ENCODE results near the gene SNX17. TPM values are rescaled to one million over a fixed set of nuclear protein-coding genes. Genes with fewer than 3 reads are reported as not detected.

The SNX17 gene
- total RNA-seq, 1 experiment from 2014 or later = 60.6 TPM

- Histone ChIP-seq H3K4me2 (no peak overlapping the region), H3K9me3 (ENCODE audit: insufficient read depth, low read depth) (no peaks in the 10 kb centered on the region), H3K79me2 (ENCODE audit: low read depth) (no peaks in the 10 kb centered on the region), H3F3A (ENCODE audit: insufficient read depth, low read depth) (peaks cover 34% of the 10 kb centered on the region), H3K4me1 (replicated peaks; ENCODE audit: insufficient read depth) (peaks cover 13% of the 10 kb centered on the region), H4K20me1 (ENCODE audit: insufficient read depth) (no peaks in the 10 kb centered on the region), H3K4me3 (no peak overlapping the region), H3K27ac (no peak overlapping the region), H3K27me3 (ENCODE audit: insufficient read depth, low read depth) (no peaks in the 10 kb centered on the region), H3K9me2 (ENCODE audit: insufficient read depth) (no peaks in the 10 kb centered on the region), H3K36me3 (ENCODE audit: low read depth) (no peaks in the 10 kb centered on the region), H2AFZ (no peak overlapping the region)
- ChIA-PET POLR2A (ENCODE audit: unreplicated experiment) (no interaction called here), CTCF (no interaction called here)
- no peak for TF ChIP-seq EZH2 (IDR thresholded peaks at IDR 0.05; ENCODE audit: low read depth)
- TF ChIP-seq CTCF (conservative IDR thresholded peaks at IDR 0.05) = no peak
- intact Hi-C loops (cut with micrococcal nuclease; ENCODE audit: unreplicated experiment) = no loop called here
- BruUV-seq (replicated peaks) = no TSS peak
- DNase-seq = no peak
Measured at GRCh38 chr2:27416151-27416550, 45.7 kb downstream of the SNX17 start.

GRCh38 chr2:27420996-27421395 lies 50.6 kb downstream of the SNX17 start:
- Histone ChIP-seq H3K9me2 (ENCODE audit: insufficient read depth) (no peaks in the 10 kb centered on the region), H3K4me3 (no peak overlapping the region), H3K4me1 (replicated peaks; ENCODE audit: insufficient read depth) (peaks cover 15% of the 10 kb centered on the region), H3K79me2 (ENCODE audit: low read depth) (no peaks in the 10 kb centered on the region), H3K4me2 (peak overlapping the region; percentile 12), H3K27me3 (ENCODE audit: insufficient read depth, low read depth) (no peaks in the 10 kb centered on the region), H3K27ac (peak overlapping the region; percentile 18; the same call in 1 of the 2 replicates), H2AFZ (no peak overlapping the region), H3K36me3 (ENCODE audit: low read depth) (no peaks in the 10 kb centered on the region), H4K20me1 (ENCODE audit: insufficient read depth) (no peaks in the 10 kb centered on the region), H3F3A (ENCODE audit: insufficient read depth, low read depth) (peaks cover 20% of the 10 kb centered on the region), H3K9me3 (ENCODE audit: insufficient read depth, low read depth) (no peaks in the 10 kb centered on the region)
- POLR2A ChIA-PET (ENCODE audit: unreplicated experiment) = interaction anchor here (0.5 to 0.7 kb wide), 2 partner anchors 13 to 260 kb away, joined by 3 to 13 read pairs; no protein-coding TSS in a partner anchor
- intact Hi-C loops (cut with micrococcal nuclease; ENCODE audit: unreplicated experiment) = no loop called here
- TF ChIP-seq CTCF (conservative IDR thresholded peaks at IDR 0.05) (no peak), EZH2 (IDR thresholded peaks at IDR 0.05; ENCODE audit: low read depth) (no peak)
- DNase-seq = peak in 1 of 2 experiments; percentile 68
- CTCF ChIA-PET = no interaction called here
- BruUV-seq (replicated peaks) = no TSS peak

- ChIA-PET POLR2A (ENCODE audit: unreplicated experiment) (interaction anchor here (0.5 kb wide), 1 partner anchor 14 kb away, joined by 13 read pairs; no protein-coding TSS in a partner anchor), CTCF (no interaction called here)
- Histone ChIP-seq H3K79me2 (ENCODE audit: low read depth) (no peaks in the 10 kb centered on the region), H3K36me3 (ENCODE audit: low read depth) (no peaks in the 10 kb centered on the region), H4K20me1 (ENCODE audit: insufficient read depth) (no peaks in the 10 kb centered on the region), H3K9me2 (ENCODE audit: insufficient read depth) (no peaks in the 10 kb centered on the region), H2AFZ (no peak overlapping the region), H3F3A (ENCODE audit: insufficient read depth, low read depth) (peaks cover 20% of the 10 kb centered on the region), H3K4me3 (no peak overlapping the region), H3K27me3 (ENCODE audit: insufficient read depth, low read depth) (no peaks in the 10 kb centered on the region), H3K4me2 (no peak overlapping the region), H3K4me1 (replicated peaks; ENCODE audit: insufficient read depth) (peaks cover 15% of the 10 kb centered on the region), H3K9me3 (ENCODE audit: insufficient read depth, low read depth) (no peaks in the 10 kb centered on the region), H3K27ac (peak overlapping the region; percentile 18; the same call in 1 of the 2 replicates)
- no peak for TF ChIP-seq EZH2 (IDR thresholded peaks at IDR 0.05; ENCODE audit: low read depth)
- no peak for TF ChIP-seq CTCF (conservative IDR thresholded peaks at IDR 0.05)
- intact Hi-C loops (cut with micrococcal nuclease; ENCODE audit: unreplicated experiment) = no loop called here
- DNase-seq = no peak
- no TSS peak for BruUV-seq (replicated peaks)
Measured at GRCh38 chr2:27421660-27422250, 51.3 kb downstream of the SNX17 start.
